Liver (tissue), 9 donors: Measurements from ENCODE around the gene PCDHB7. TPM values are rescaled to one million over a fixed set of nuclear protein-coding genes. Genes with fewer than 3 reads are reported as not detected.
"Not testable (repeated sequence)": the region's sequence is repeated elsewhere in the genome, so short reads cannot be mapped to it uniquely, and the experiment has no call there.

ENCODE experiments used
- DNase-seq: peaks from one replicate; pipeline ENCODE4 v3.0.0-alpha.2; 2017; ENCODE audit warnings: low spot score
- H3K27ac ChIP-seq, 2 donors: one replicate each; pipeline ENCODE4 v1.7.0; 2013; ENCODE audit warnings: inconsistent platforms in 2 of 2, low read length in 2 of 2, control low read depth in 1 of 2, low read depth in 1 of 2, mild to moderate bottlenecking in 1 of 2
- H3K27me3 ChIP-seq, 4 donors: one replicate each; pipeline versions ENCODE4 v1.6.1 to v1.7.0; 2013; ENCODE audit warnings: low read length in 3 of 4, inconsistent platforms in 1 of 4, mild to moderate bottlenecking in 1 of 4, moderate library complexity in 1 of 4; ENCODE audit not compliant: control insufficient read depth in 4 of 4, insufficient read depth in 4 of 4
- H3K36me3 ChIP-seq, 4 donors: one replicate each; pipeline versions ENCODE4 v1.6.1 to v1.7.0; 2013; ENCODE audit warnings: low read length in 3 of 4, mild to moderate bottlenecking in 3 of 4, low read depth in 1 of 4, moderate library complexity in 1 of 4; ENCODE audit not compliant: control insufficient read depth in 4 of 4, insufficient read depth in 3 of 4
- H3K4me1 ChIP-seq, 4 donors: one replicate each; pipeline versions ENCODE4 v1.6.1 to v1.7.0; 2013; ENCODE audit warnings: low read length in 3 of 4, mild to moderate bottlenecking in 3 of 4, moderate library complexity in 1 of 4; ENCODE audit not compliant: control insufficient read depth in 4 of 4, insufficient read depth in 4 of 4
- H3K4me3 ChIP-seq, 3 donors: one replicate each; pipeline versions ENCODE4 v1.6.1 to v1.7.0; 2013; ENCODE audit warnings: low read length in 3 of 3, control low read depth in 1 of 3, low read depth in 1 of 3, mild to moderate bottlenecking in 1 of 3
- H3K9ac ChIP-seq, 2 donors: one replicate each; pipeline ENCODE4 v1.7.0; 2013; ENCODE audit warnings: low read length in 2 of 2, mild to moderate bottlenecking in 2 of 2, moderate library complexity in 2 of 2, control low read depth in 1 of 2, low read depth in 1 of 2
- H3K9me3 ChIP-seq, 4 donors: one replicate each; pipeline versions ENCODE4 v1.6.1 to v1.7.0; 2013; ENCODE audit warnings: low read length in 3 of 4; ENCODE audit not compliant: control insufficient read depth in 4 of 4
- EGR1 ChIP-seq, 2 donors: IDR thresholded peaks; 2 replicates each; pipeline ENCODE4 v1.6.1; 2016 to 2018; ENCODE audit warnings: antibody characterized with exemption in 2 of 2, low read depth in 2 of 2
- FOXA1 ChIP-seq: IDR thresholded peaks from 2 replicates; pipeline ENCODE4 v1.6.1; 2016; ENCODE audit warnings: antibody characterized with exemption
- FOXA2 ChIP-seq: IDR thresholded peaks from 2 replicates; pipeline ENCODE4 v1.6.1; 2016; ENCODE audit warnings: antibody characterized with exemption
- GABPA ChIP-seq, 2 donors: IDR thresholded peaks in 1 of 2; conservative IDR thresholded peaks in 1 of 2; 2 replicates each; pipeline ENCODE4 v1.6.1; 2016; ENCODE audit warnings: antibody characterized with exemption in 2 of 2, mild to moderate bottlenecking in 1 of 2, moderate library complexity in 1 of 2
- HNF4A ChIP-seq, 2 donors: conservative IDR thresholded peaks; 2 replicates each; pipeline ENCODE4 v1.6.1; 2016; ENCODE audit warnings: antibody characterized with exemption in 2 of 2, mild to moderate bottlenecking in 2 of 2
- HNF4G ChIP-seq: IDR thresholded peaks from 2 replicates; pipeline ENCODE4 v1.6.1; 2016; ENCODE audit warnings: antibody characterized with exemption
- JUND ChIP-seq, 2 donors: IDR thresholded peaks; 2 replicates each; pipeline ENCODE4 v1.6.1; 2016; ENCODE audit warnings: antibody characterized with exemption in 2 of 2
- NR2F2 ChIP-seq: IDR thresholded peaks from 2 replicates; pipeline ENCODE4 v1.6.1; 2016; ENCODE audit warnings: antibody characterized with exemption
- RXRA ChIP-seq, 2 donors: IDR thresholded peaks; 2 replicates each; pipeline ENCODE4 v1.6.1; 2017 to 2018; ENCODE audit warnings: antibody characterized with exemption in 2 of 2, mild to moderate bottlenecking in 1 of 2
- TAF1 ChIP-seq: conservative IDR thresholded peaks from 2 replicates; pipeline ENCODE4 v1.6.1; 2016; ENCODE audit warnings: antibody characterized with exemption, mild to moderate bottlenecking
- YY1 ChIP-seq: IDR thresholded peaks from 2 replicates; pipeline ENCODE4 v1.6.1; 2016; ENCODE audit warnings: antibody characterized with exemption, mild to moderate bottlenecking
- WGBS: extraction: QIAGEN DNeasy Blood & Tissue Kit; methylation state at CpG from one replicate; pipeline ENCODE4 v1.1.7; 2013; 5-methylcytosine and 5-hydroxymethylcytosine counted together
- polyA plus RNA-seq, 2 donors: library from polyadenylated mRNA; stranded (reverse) in 1 of 2; unstranded in 1 of 2; fragments of 200-250 nt in 1 of 2; fragments of >200 nt in 1 of 2; fragmentation: Nextera tagmentation in 1 of 2; extraction: Ambion mirVana in 1 of 2; gene quantifications; one replicate each; pipeline versions ENCODE4 v1.2.1 to v1.2.3, GENCODE V29; 2013 to 2015
- total RNA-seq, 2 donors: library from RNA; depleted of rRNA; stranded (reverse); fragments of >200 nt; gene quantifications; one replicate each; pipeline ENCODE4 v1.2.3, GENCODE V29; 2014
- TF ChIP-seq, protein P1 (sequence below): IDR thresholded peaks from 2 replicates; pipeline ENCODE4 v1.6.1; 2016; ENCODE audit warnings: antibody characterized with exemption
- TF ChIP-seq, protein P2 (sequence below): fragments of 150-350 bp; IDR thresholded peaks from 2 replicates; pipeline ENCODE4 v1.5.1; 2017; ENCODE audit warnings: improper control_type of control experiment, low read depth, low read length; ENCODE audit not compliant: missing input control
- TF ChIP-seq, protein P3 (sequence below): IDR thresholded peaks from 2 replicates; pipeline ENCODE4 v1.6.1; 2016; ENCODE audit warnings: antibody characterized with exemption
- donor health status: healthy.
- donor health status: healthy.
- donor health status: healthy.
- donor health status: healthy.
- donor health status: healthy.

Gene PCDHB7
- total and polyA plus RNA-seq, 4 donors: 0.08 to 0.21 (median 0.09) TPM; not detected in 1

DNA sequence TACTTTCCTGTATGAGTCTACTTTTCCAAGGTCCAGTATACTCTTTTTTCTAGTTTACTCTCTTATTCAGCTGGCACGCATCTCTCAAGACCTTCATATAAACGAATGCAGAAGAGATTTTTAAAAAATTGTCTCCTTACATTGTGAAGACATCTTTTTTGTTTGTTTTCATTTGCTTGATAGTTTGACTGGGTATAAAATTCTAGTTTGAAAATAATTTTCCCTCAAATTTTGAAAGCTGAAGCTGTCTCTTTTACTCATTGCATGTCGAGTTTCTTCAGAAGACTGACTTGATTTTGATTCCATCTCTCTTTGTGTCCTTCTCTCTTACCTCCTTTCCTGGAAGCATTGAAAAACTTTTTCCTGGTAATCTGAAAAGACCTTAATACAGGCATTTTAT is 23.9 kb downstream of the PCDHB7 start:
- Histone ChIP-seq H3K9ac (no peak overlapping the region), H3K4me1 (no peaks in the 10 kb centered on the region), H3K9me3 (peaks cover 21 to 49% (median 30%) of the 10 kb centered on the region in 4 donors), H3K36me3 (no peaks in the 10 kb centered on the region), H3K27ac (no peak overlapping the region), H3K27me3 (no peaks in the 10 kb centered on the region), H3K4me3 (no peak overlapping the region)
- no peak for TF ChIP-seq RXRA (IDR thresholded peaks at IDR 0.05)
- TF ChIP-seq, protein P1, sequence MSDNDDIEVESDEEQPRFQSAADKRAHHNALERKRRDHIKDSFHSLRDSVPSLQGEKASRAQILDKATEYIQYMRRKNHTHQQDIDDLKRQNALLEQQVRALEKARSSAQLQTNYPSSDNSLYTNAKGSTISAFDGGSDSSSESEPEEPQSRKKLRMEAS: no peak
- TF ChIP-seq JUND (IDR thresholded peaks at IDR 0.05): no peak
- no peak for TF ChIP-seq HNF4G
- TF ChIP-seq GABPA (IDR thresholded peaks at IDR 0.05 in 1 of 2, conservative IDR thresholded peaks at IDR 0.05 in 1 of 2): no peak
- no peak for TF ChIP-seq EGR1 (IDR thresholded peaks at IDR 0.05; ENCODE audit: low read depth in 2 of 2)
- no peak for TF ChIP-seq FOXA1
- TF ChIP-seq YY1: no peak
- no peak for TF ChIP-seq FOXA2
- no peak for TF ChIP-seq TAF1
- TF ChIP-seq, protein P2, sequence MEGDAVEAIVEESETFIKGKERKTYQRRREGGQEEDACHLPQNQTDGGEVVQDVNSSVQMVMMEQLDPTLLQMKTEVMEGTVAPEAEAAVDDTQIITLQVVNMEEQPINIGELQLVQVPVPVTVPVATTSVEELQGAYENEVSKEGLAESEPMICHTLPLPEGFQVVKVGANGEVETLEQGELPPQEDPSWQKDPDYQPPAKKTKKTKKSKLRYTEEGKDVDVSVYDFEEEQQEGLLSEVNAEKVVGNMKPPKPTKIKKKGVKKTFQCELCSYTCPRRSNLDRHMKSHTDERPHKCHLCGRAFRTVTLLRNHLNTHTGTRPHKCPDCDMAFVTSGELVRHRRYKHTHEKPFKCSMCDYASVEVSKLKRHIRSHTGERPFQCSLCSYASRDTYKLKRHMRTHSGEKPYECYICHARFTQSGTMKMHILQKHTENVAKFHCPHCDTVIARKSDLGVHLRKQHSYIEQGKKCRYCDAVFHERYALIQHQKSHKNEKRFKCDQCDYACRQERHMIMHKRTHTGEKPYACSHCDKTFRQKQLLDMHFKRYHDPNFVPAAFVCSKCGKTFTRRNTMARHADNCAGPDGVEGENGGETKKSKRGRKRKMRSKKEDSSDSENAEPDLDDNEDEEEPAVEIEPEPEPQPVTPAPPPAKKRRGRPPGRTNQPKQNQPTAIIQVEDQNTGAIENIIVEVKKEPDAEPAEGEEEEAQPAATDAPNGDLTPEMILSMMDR: no peak
- no peak for TF ChIP-seq HNF4A (conservative IDR thresholded peaks at IDR 0.05)
- no peak for TF ChIP-seq NR2F2
- 33% methylated on average over 3 of the region's 3 CpGs for WGBS
- no peak for DNase-seq

- TF ChIP-seq, protein P3, sequence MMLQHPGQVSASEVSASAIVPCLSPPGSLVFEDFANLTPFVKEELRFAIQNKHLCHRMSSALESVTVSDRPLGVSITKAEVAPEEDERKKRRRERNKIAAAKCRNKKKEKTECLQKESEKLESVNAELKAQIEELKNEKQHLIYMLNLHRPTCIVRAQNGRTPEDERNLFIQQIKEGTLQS: no peak
- no peak for TF ChIP-seq NR2F2
- Histone ChIP-seq H3K27ac (no peak within 1 kb of the TSS), H3K4me3 (no peak within 1 kb of the TSS), H3K27me3 (no peaks in the 10 kb centered on the region), H3K9me3 (peaks cover 20 to 45% (median 26%) of the 10 kb centered on the region in 4 donors), H3K9ac (no peak within 1 kb of the TSS), H3K4me1 (no peaks in the 10 kb centered on the region), H3K36me3 (no peaks in the 10 kb centered on the region)
- no peak for DNase-seq
- WGBS: 28% methylated on average over 21 of the region's 21 CpGs
These were observed 27.2 kb downstream of the PCDHB7 start, which contains the start of gene PCDHB11 for GRCh38 chr5:141199359-141200235. Gene PCDHB11 (plus strand): TSS chr5:141199627. CDS start chr5:141199775, 148 bp downstream.

- H3K27ac ChIP-seq, H3K4me3 ChIP-seq, DNase-seq, H3K27me3 ChIP-seq, H3K4me1 ChIP-seq, H3K36me3 ChIP-seq, H3K9ac ChIP-seq: not testable (repeated sequence)
- WGBS: 26% methylated on average over 28 of the region's 38 CpGs
- peaks cover 18 to 38% (median 25%) of the 10 kb centered on the region in 4 donors for H3K9me3 ChIP-seq
These were observed 28.7 kb downstream of the PCDHB7 start for GRCh38 chr5:141201126-141201525.

DNA sequence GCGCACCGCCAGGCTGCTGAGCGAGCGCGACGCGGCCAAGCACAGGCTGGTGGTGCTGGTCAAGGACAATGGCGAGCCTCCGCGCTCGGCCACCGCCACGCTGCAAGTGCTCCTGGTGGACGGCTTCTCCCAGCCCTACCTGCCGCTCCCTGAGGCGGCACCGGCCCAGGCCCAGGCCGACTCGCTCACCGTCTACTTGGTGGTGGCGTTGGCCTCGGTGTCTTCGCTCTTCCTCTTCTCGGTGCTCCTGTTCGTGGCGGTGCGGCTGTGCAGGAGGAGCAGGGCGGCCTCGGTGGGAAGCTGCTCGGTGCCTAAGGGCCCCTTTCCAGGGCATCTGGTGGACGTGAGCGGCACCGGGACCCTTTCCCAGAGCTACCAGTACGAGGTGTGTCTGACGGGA is 29.2 kb downstream of the PCDHB7 start:
- H3K9ac ChIP-seq, H3K4me1 ChIP-seq, DNase-seq, H3K36me3 ChIP-seq, H3K27ac ChIP-seq, H3K4me3 ChIP-seq, H3K27me3 ChIP-seq: not testable (repeated sequence)
- H3K9me3 ChIP-seq: peaks cover 16 to 32% (median 24%) of the 10 kb centered on the region in 4 donors
- 31% methylated on average over 29 of the region's 35 CpGs for WGBS
